Measurements from ENCODE around the gene TBX10.
A peak's percentile ranks its signal among the peaks of the same experiment; 100 is the strongest.

The TBX10 gene

GRCh38 chr11:67616431-67617242 lies 22.9 kb downstream of the TBX10 start:
- Histone ChIP-seq H3K27ac (peak overlapping the region; percentile 62), H3K4me1 (peaks cover 47% of the 10 kb centered on the region), H3K4me3 (no peak overlapping the region), H3K4me2 (peak overlapping the region; percentile 97), H3K9ac (peak overlapping the region; percentile 45; the same call in 1 of the 2 replicates), H3K27me3 (no peaks in the 10 kb centered on the region), H3K9me3 (no peaks in the 10 kb centered on the region), H4K20me1 (no peaks in the 10 kb centered on the region), H3K36me3 (peaks cover 19% of the 10 kb centered on the region)
- TF ChIP-seq Cebpa-rat (IDR thresholded peaks at IDR 0.05), result no peak

- peaks cover 52% of the 10 kb centered on the region for H3K4me1 ChIP-seq
- TF ChIP-seq Cebpa-rat (IDR thresholded peaks at IDR 0.05), result no peak
- H3K9me3 ChIP-seq, result no peaks in the 10 kb centered on the region
- H4K20me1 ChIP-seq, result no peaks in the 10 kb centered on the region
- peak overlapping the region; percentile 45; the same call in 1 of the 2 replicates for H3K9ac ChIP-seq
- H3K27ac ChIP-seq, result peak overlapping the region; percentile 62
- H3K36me3 ChIP-seq, result peaks cover 26% of the 10 kb centered on the region
- H3K27me3 ChIP-seq, result no peaks in the 10 kb centered on the region
- peak overlapping the region; percentile 97 for H3K4me2 ChIP-seq
- H3K4me3 ChIP-seq, result no peak overlapping the region
Measured at GRCh38 chr11:67615728-67616430, 23.7 kb downstream of the TBX10 start.

GRCh38 chr11:67614730-67615714 lies 24.5 kb downstream of the TBX10 start:
- Histone ChIP-seq H4K20me1 (no peaks in the 10 kb centered on the region), H3K4me3 (peak overlapping the region; percentile 53), H3K4me2 (peak overlapping the region; percentile 97), H3K4me1 (peaks cover 52% of the 10 kb centered on the region), H3K9ac (peak overlapping the region; percentile 78), H3K27me3 (no peaks in the 10 kb centered on the region), H3K9me3 (no peaks in the 10 kb centered on the region), H3K36me3 (peaks cover 35% of the 10 kb centered on the region), H3K27ac (peak overlapping the region; percentile 94)
- TF ChIP-seq Cebpa-rat (IDR thresholded peaks at IDR 0.05), result no peak

GRCh38 chr11:67613960-67614715 lies 25.4 kb downstream of the TBX10 start:
- Histone ChIP-seq H3K9me3 (no peaks in the 10 kb centered on the region), H3K4me3 (peak overlapping the region; percentile 53), H3K4me2 (peak overlapping the region; percentile 97), H3K27ac (peak overlapping the region; percentile 94), H3K4me1 (peaks cover 52% of the 10 kb centered on the region), H4K20me1 (no peaks in the 10 kb centered on the region), H3K36me3 (peaks cover 43% of the 10 kb centered on the region), H3K27me3 (no peaks in the 10 kb centered on the region), H3K9ac (peak overlapping the region; percentile 78)
- no peak for TF ChIP-seq Cebpa-rat (IDR thresholded peaks at IDR 0.05)

DNA sequence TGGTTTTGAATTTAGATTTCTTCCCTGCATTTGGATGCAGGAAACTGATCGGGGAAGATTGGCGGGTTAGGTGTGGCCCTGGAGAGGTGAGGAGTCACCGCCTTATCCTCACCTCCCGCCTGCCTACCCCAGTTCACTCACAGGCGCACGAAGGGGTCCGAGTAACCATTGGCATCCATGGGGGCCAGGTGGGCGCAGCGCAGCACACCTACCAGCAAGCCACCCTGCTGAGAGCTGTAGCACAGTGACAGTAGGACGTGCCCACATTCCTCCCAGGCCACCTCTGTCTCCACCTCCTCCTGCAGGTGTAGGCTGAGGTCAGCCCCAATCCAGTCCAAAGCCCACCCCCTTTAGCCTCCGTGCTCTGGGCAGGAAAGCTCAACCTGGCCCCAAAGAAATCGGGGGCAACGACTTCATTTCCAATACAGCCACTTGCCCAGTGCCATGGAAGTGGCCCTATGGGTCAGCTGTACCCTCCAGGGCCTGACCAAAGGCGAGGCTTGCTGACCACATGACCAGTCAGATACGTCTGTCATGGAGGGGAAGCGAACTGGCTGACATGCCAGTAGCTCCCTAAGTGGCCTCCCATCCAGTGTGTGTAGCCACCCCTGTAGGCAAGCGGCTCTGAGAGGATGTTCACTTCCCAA lies 26.1 kb downstream of the TBX10 start:
- Histone ChIP-seq H3K9me3 (no peaks in the 10 kb centered on the region), H3K9ac (peak overlapping the region; percentile 40; the same call in 1 of the 2 replicates), H3K4me3 (no peak overlapping the region; the same call in 1 of the 2 replicates), H3K4me2 (peak overlapping the region; percentile 97), H3K27ac (peak overlapping the region; percentile 80), H3K27me3 (no peaks in the 10 kb centered on the region), H4K20me1 (no peaks in the 10 kb centered on the region), H3K36me3 (peaks cover 50% of the 10 kb centered on the region), H3K4me1 (peaks cover 54% of the 10 kb centered on the region)
- TF ChIP-seq Cebpa-rat (IDR thresholded peaks at IDR 0.05), result no peak

DNA sequence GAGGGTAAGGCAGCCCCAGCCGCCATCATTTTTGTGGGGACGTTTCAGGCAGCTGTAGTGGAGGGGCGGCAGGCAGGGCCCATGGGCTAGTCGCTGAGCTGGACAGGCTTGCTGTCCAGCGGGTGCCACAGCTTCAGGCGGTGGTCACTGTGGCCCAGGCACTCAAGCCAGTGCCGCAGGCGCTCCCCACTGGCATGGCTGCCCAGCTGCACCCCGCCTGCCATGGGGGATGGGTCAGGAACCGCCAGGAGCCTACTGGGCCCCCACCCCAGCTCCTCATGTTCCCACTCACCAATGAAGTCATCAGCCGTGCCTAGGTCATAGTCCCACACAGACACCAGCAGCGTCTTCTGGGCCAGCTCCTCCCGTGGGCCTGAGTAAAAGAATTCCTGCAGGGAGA lies 26.8 kb downstream of the TBX10 start:
- H3K9ac ChIP-seq, result peak overlapping the region; percentile 40; the same call in 1 of the 2 replicates
- no peaks in the 10 kb centered on the region for H3K27me3 ChIP-seq
- peak overlapping the region; percentile 80 for H3K27ac ChIP-seq
- H3K4me2 ChIP-seq, result peak overlapping the region; percentile 97
- H3K4me3 ChIP-seq, result no peak overlapping the region
- H3K36me3 ChIP-seq, result peaks cover 54% of the 10 kb centered on the region
- no peaks in the 10 kb centered on the region for H4K20me1 ChIP-seq
- TF ChIP-seq Cebpa-rat (IDR thresholded peaks at IDR 0.05), result no peak
- H3K9me3 ChIP-seq, result no peaks in the 10 kb centered on the region
- H3K4me1 ChIP-seq, result peaks cover 61% of the 10 kb centered on the region

DNA sequence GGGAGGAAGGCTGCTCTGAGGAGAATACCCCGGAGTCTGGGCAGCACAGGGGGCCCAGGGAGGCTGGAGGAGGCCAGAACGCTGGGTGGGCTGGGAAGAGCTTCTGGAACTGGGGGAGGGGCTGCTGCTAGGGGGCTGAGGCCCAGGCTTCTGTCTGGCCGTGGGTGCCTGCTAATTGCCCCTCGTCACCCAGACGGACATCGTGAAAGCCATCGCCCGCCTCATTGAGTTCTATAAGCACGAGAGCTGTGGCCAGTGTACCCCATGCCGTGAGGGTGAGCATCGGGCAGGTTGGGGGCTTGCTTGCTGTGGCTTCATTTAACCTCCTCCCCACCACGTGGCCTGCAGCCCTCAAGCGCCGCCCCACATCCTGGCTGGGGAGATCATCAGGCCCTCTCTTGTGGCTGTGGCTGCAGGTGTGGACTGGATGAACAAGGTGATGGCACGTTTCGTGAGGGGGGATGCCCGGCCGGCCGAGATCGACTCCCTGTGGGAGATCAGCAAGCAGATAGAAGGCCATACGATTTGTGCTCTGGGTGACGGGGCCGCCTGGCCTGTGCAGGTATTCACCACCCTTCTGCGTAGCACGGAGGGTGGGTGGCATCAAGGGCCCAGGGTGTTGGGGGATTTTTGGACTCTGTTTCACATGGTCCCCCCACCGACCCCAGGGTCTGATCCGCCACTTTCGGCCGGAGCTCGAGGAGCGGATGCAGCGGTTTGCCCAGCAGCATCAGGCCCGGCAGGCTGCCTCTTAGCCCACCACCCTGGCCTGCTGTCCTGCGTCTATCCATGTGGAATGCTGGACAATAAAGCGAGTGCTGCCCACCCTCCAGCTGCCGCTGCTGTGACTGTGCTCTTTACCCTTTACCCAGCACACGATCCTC lies 27.6 kb downstream of the TBX10 start:
- no peak overlapping the region for H3K9ac ChIP-seq

More for the DNA sequence above, 27.6 kb downstream of the TBX10 start:
- peaks cover 54% of the 10 kb centered on the region for H3K36me3 ChIP-seq
- H3K4me1 ChIP-seq, result peaks cover 66% of the 10 kb centered on the region
- H3K27me3 ChIP-seq, result no peaks in the 10 kb centered on the region
- no peaks in the 10 kb centered on the region for H3K9me3 ChIP-seq
- H4K20me1 ChIP-seq, result peaks cover 5% of the 10 kb centered on the region; the same call in 1 of the 2 replicates
- no peak overlapping the region for H3K4me2 ChIP-seq
- H3K27ac ChIP-seq, result peak overlapping the region; percentile 80
- TF ChIP-seq Cebpa-rat (IDR thresholded peaks at IDR 0.05), result no peak
- no peak overlapping the region for H3K4me3 ChIP-seq

All from BLaER1 (cell line).